Measurements from ENCODE around the gene EDRF1.
"Not testable (repeated sequence)": the region's sequence is repeated elsewhere in the genome, so short reads cannot be mapped to it uniquely, and the experiment has no call there.

Gene EDRF1

GRCh38 chr10:125709553-125710474, 9.7 kb upstream of the EDRF1 start:
- no peak for DNase-seq (ENCODE audit: low read depth)

GRCh38 chr10:125711110-125711750, 8.3 kb upstream of the EDRF1 start:
- no peak for DNase-seq (ENCODE audit: low read depth)

GRCh38 chr10:125714728-125715127, 4.8 kb upstream of the EDRF1 start:
- not testable (repeated sequence) for DNase-seq (ENCODE audit: low read depth)

- no peak for DNase-seq (ENCODE audit: low read depth)
Observed at GRCh38 chr10:125720002-125720382, 483 bp downstream of the EDRF1 start.

GRCh38 chr10:125721035-125721434, 1.5 kb downstream of the EDRF1 start:
- no peak for DNase-seq (ENCODE audit: low read depth)

- no peak for DNase-seq (ENCODE audit: low read depth)
Observed at GRCh38 chr10:125722811-125723210, 3.3 kb downstream of the EDRF1 start.

- no peak for DNase-seq (ENCODE audit: low read depth)
Observed at GRCh38 chr10:125726914-125727313, 7.4 kb downstream of the EDRF1 start.

- no peak for DNase-seq (ENCODE audit: low read depth)
Observed at GRCh38 chr10:125727436-125727835, 7.9 kb downstream of the EDRF1 start.

- DNase-seq (ENCODE audit: low read depth), result no peak
Observed at GRCh38 chr10:125734148-125734547, 14.6 kb downstream of the EDRF1 start.

GRCh38 chr10:125734823-125735222, 15.3 kb downstream of the EDRF1 start:
- DNase-seq (ENCODE audit: low read depth), result no peak

GRCh38 chr10:125738206-125738605, 18.7 kb downstream of the EDRF1 start:
- no peak for DNase-seq (ENCODE audit: low read depth)

GRCh38 chr10:125739994-125740679, 20.6 kb downstream of the EDRF1 start:
- no peak for DNase-seq (ENCODE audit: low read depth)

GRCh38 chr10:125742465-125742864, 23.0 kb downstream of the EDRF1 start:
- no peak for DNase-seq (ENCODE audit: low read depth)

GRCh38 chr10:125744909-125745308, 25.4 kb downstream of the EDRF1 start:
- DNase-seq (ENCODE audit: low read depth), result no peak

GRCh38 chr10:125747417-125747816, 27.9 kb downstream of the EDRF1 start:
- DNase-seq (ENCODE audit: low read depth), result no peak

- DNase-seq (ENCODE audit: low read depth), result no peak
Observed at GRCh38 chr10:125756196-125756595, 36.7 kb downstream of the EDRF1 start.

- DNase-seq (ENCODE audit: low read depth), result no peak
Observed at GRCh38 chr10:125756853-125757487, 37.5 kb downstream of the EDRF1 start.

GRCh38 chr10:125757742-125758141, 38.2 kb downstream of the EDRF1 start:
- no peak for DNase-seq (ENCODE audit: low read depth)

GRCh38 chr10:125761961-125762360, 42.5 kb downstream of the EDRF1 start:
- DNase-seq (ENCODE audit: low read depth), result no peak

GRCh38 chr10:125762692-125763648, 43.5 kb downstream of the EDRF1 start:
- DNase-seq (ENCODE audit: low read depth), result no peak

GRCh38 chr10:125765835-125766234, 46.3 kb downstream of the EDRF1 start:
- DNase-seq (ENCODE audit: low read depth), result no peak

Data from activated T-helper 1 cell treated with Interleukin-2 at 50 U/mL for 16 hours (primary cell).